Measurements from ENCODE around the gene NAGS. TPM values are rescaled to one million over a fixed set of nuclear protein-coding genes. Genes with fewer than 3 reads are reported as not detected.

Gene NAGS
- total and polyA plus RNA-seq, 2 donors (not counting 1 experiment from before 2014, with no cell fraction given): 0.66 to 2.2 TPM

DNA sequence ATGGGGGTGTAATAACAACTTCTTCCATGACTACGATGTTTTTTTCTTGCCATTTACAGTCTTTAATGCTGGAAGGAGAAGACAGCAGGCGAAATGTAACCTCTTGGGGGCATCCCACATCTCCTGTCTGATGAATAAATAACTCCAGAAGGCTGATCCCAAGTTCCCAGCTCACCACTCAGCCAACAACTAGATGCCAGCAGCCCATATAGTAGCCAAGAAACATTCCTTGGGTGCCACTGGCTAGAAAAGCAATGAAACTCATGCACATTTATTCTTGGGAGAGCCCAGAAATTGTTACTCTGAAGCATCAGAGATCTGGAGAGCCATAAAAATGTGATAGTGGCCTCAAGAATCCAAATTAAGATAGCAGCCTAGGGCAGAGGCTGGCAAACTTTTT, 33.0 kb downstream of the NAGS start:
- no peaks in the 10 kb centered on the region for H3K9me3 Mint-ChIP-seq (ENCODE audit: insufficient read depth)
- intact Hi-C loops (cut with micrococcal nuclease): no loop called here
- no peak overlapping the region for H3K27ac ChIP-seq (ENCODE audit: low read length in 2 of 2)
- TF ChIP-seq, protein P1, sequence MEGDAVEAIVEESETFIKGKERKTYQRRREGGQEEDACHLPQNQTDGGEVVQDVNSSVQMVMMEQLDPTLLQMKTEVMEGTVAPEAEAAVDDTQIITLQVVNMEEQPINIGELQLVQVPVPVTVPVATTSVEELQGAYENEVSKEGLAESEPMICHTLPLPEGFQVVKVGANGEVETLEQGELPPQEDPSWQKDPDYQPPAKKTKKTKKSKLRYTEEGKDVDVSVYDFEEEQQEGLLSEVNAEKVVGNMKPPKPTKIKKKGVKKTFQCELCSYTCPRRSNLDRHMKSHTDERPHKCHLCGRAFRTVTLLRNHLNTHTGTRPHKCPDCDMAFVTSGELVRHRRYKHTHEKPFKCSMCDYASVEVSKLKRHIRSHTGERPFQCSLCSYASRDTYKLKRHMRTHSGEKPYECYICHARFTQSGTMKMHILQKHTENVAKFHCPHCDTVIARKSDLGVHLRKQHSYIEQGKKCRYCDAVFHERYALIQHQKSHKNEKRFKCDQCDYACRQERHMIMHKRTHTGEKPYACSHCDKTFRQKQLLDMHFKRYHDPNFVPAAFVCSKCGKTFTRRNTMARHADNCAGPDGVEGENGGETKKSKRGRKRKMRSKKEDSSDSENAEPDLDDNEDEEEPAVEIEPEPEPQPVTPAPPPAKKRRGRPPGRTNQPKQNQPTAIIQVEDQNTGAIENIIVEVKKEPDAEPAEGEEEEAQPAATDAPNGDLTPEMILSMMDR (IDR thresholded peaks at IDR 0.05): no peak
- no peak for TF ChIP-seq EZH2 (IDR thresholded peaks at IDR 0.05; ENCODE audit: borderline replicate concordance, insufficient read depth, low read depth, low read length, poor library complexity, severe bottlenecking)
- no peaks in the 10 kb centered on the region for H3K27me3 Mint-ChIP-seq
- 100% methylated on average over 1 of the region's 2 CpGs for WGBS (ENCODE audit: insufficient coverage)
- no peak overlapping the region for H3K9ac ChIP-seq (ENCODE audit: low read length)
- no peak overlapping the region for H2AFZ ChIP-seq (ENCODE audit: insufficient read depth, low read depth, low read length, poor library complexity, severe bottlenecking)
- peaks cover 6 to 45% of the 10 kb centered on the region in 2 experiments for H3K36me3 ChIP-seq (replicated peaks in 1 of 2; ENCODE audit: control extremely low read depth in 1 of 2, control insufficient read depth in 1 of 2, extremely low read depth in 1 of 2, insufficient read depth in 2 of 2, low read length in 1 of 2)
- no peak overlapping the region for H3K4me3 ChIP-seq (ENCODE audit: control extremely low read depth in 1 of 5, extremely low read depth in 1 of 5, insufficient read depth in 1 of 5, low read depth in 2 of 5, low read length in 4 of 5)
- ChIA-PET CTCF (interaction anchor here (8.4 kb wide), 1 partner anchor 92 kb away, joined by 180 read pairs; the partner anchor contains the start of gene PPY), POLR2A (no interaction called here)
- peaks cover 23% of the 10 kb centered on the region for H3K79me2 ChIP-seq (ENCODE audit: control insufficient read depth, insufficient read depth, low read length)
- H3K4me2 ChIP-seq (replicated peaks; ENCODE audit: low read depth, low read length, poor library complexity, severe bottlenecking): no peak overlapping the region
- H3K9me3 ChIP-seq (ENCODE audit: control extremely low read depth in 1 of 3, control insufficient read depth in 2 of 3, insufficient read depth in 1 of 3, low read length in 2 of 3): no peaks in the 10 kb centered on the region
- peaks cover 6% of the 10 kb centered on the region in 2 donors for H3K4me1 ChIP-seq (ENCODE audit: control insufficient read depth in 2 of 2, insufficient read depth in 2 of 2, low read length in 2 of 2)
- H3K27ac Mint-ChIP-seq: no peak overlapping the region
- DNase-seq: no peak
- H3K4me3 Mint-ChIP-seq: no peak overlapping the region
- H3K27me3 ChIP-seq (replicated peaks in 1 of 4; ENCODE audit: control extremely low read depth in 1 of 4, control insufficient read depth in 3 of 4, insufficient read depth in 4 of 4, low read length in 3 of 4): no peaks in the 10 kb centered on the region
- H3K4me1 Mint-ChIP-seq: peaks cover 18% of the 10 kb centered on the region
- H4K20me1 ChIP-seq (ENCODE audit: control insufficient read depth, insufficient read depth, low read length, poor library complexity, severe bottlenecking): peaks cover 18% of the 10 kb centered on the region
- ATAC-seq (ENCODE audit: low read depth): no peak

DNA sequence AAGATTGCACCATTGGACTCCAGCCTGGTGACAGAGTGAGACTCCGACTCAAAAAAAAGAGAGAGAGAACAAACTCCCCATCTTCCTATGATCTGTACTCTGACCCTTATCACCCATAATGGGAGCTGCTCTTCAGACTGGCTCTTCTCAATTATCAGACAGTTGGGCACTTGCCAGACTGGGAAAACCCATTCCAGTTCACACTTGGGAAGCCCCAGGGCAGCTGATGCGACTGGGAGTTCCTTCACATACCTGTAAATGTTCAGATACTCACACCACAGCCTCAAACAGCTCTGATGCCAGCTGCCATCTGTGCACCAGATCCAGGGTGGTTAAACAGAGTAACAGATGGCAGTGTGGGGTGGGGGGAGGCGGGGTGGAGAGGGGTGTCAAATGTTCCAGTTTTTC, 34.2 kb downstream of the NAGS start:
- no peaks in the 10 kb centered on the region for H3K9me3 ChIP-seq (ENCODE audit: control extremely low read depth in 1 of 3, control insufficient read depth in 2 of 3, insufficient read depth in 1 of 3, low read length in 2 of 3)
- no peak overlapping the region for H3K4me2 ChIP-seq (replicated peaks; ENCODE audit: low read depth, low read length, poor library complexity, severe bottlenecking)
- H4K20me1 ChIP-seq (ENCODE audit: control insufficient read depth, insufficient read depth, low read length, poor library complexity, severe bottlenecking): peaks cover 19% of the 10 kb centered on the region
- peaks cover 16% of the 10 kb centered on the region for H3K4me1 Mint-ChIP-seq
- H3K4me3 ChIP-seq (ENCODE audit: control extremely low read depth in 1 of 5, extremely low read depth in 1 of 5, insufficient read depth in 1 of 5, low read depth in 2 of 5, low read length in 4 of 5): no peak overlapping the region
- H3K27ac Mint-ChIP-seq: no peak overlapping the region
- H3K4me1 ChIP-seq (ENCODE audit: control insufficient read depth in 2 of 2, insufficient read depth in 2 of 2, low read length in 2 of 2): peaks cover 6% of the 10 kb centered on the region in 2 donors
- peaks cover 23% of the 10 kb centered on the region for H3K79me2 ChIP-seq (ENCODE audit: control insufficient read depth, insufficient read depth, low read length)
- H2AFZ ChIP-seq (ENCODE audit: insufficient read depth, low read depth, low read length, poor library complexity, severe bottlenecking): no peak overlapping the region
- intact Hi-C loops (cut with micrococcal nuclease): no loop called here
- H3K27ac ChIP-seq (ENCODE audit: low read length in 2 of 2): no peak overlapping the region
- POLR2A ChIA-PET: no interaction called here
- H3K36me3 ChIP-seq (replicated peaks in 1 of 2; ENCODE audit: control extremely low read depth in 1 of 2, control insufficient read depth in 1 of 2, extremely low read depth in 1 of 2, insufficient read depth in 2 of 2, low read length in 1 of 2): peaks cover 6 to 43% of the 10 kb centered on the region in 2 experiments
- 100% methylated on average over 2 of the region's 3 CpGs for WGBS (ENCODE audit: insufficient coverage)
- H3K27me3 Mint-ChIP-seq: no peaks in the 10 kb centered on the region
- no peaks in the 10 kb centered on the region for H3K9me3 Mint-ChIP-seq (ENCODE audit: insufficient read depth)
- ATAC-seq (ENCODE audit: low read depth): no peak
- H3K27me3 ChIP-seq (replicated peaks in 1 of 4; ENCODE audit: control extremely low read depth in 1 of 4, control insufficient read depth in 3 of 4, insufficient read depth in 4 of 4, low read length in 3 of 4): no peaks in the 10 kb centered on the region
- H3K9ac ChIP-seq (ENCODE audit: low read length): no peak overlapping the region
- H3K4me3 Mint-ChIP-seq: no peak overlapping the region
- CTCF ChIA-PET: interaction anchor here (8.4 kb wide), 1 partner anchor 94 kb away, joined by 180 read pairs; the partner anchor contains the start of gene PPY
- no peak for DNase-seq
- TF ChIP-seq, protein P1 (IDR thresholded peaks at IDR 0.05): no peak
- TF ChIP-seq EZH2 (IDR thresholded peaks at IDR 0.05; ENCODE audit: borderline replicate concordance, insufficient read depth, low read depth, low read length, poor library complexity, severe bottlenecking): no peak

Data from B cell (primary cell).